Measurements from ENCODE around the gene HDAC5. TPM values are rescaled to one million over a fixed set of nuclear protein-coding genes. Genes with fewer than 3 reads are reported as not detected.
"Not testable (repeated sequence)": the region's sequence is repeated elsewhere in the genome, so short reads cannot be mapped to it uniquely, and the experiment has no call there.

Gene HDAC5
- total RNA-seq, 1 experiment from 2014 or later = 72.5 TPM

GRCh38 chr17:44120851-44121605, 2.4 kb downstream of the HDAC5 start:
- Histone ChIP-seq H3K36me3 (replicated peaks; ENCODE audit: control insufficient read depth, insufficient read depth, low read length) (no peaks in the 10 kb centered on the region; the same call in 1 of the 2 replicates), H3K4me3 (ENCODE audit: insufficient read depth, low read depth, low read length) (no peak overlapping the region), H3K27me3 (ENCODE audit: control insufficient read depth, insufficient read depth, low read length) (no peaks in the 10 kb centered on the region)
- peak; percentile 59 for DNase-seq

GRCh38 chr17:44120281-44120680, 3.2 kb downstream of the HDAC5 start:
- H3K36me3 ChIP-seq (replicated peaks; ENCODE audit: control insufficient read depth, insufficient read depth, low read length); H3K4me3 ChIP-seq (ENCODE audit: insufficient read depth, low read depth, low read length); H3K27me3 ChIP-seq (ENCODE audit: control insufficient read depth, insufficient read depth, low read length); DNase-seq: not testable (repeated sequence)

- Histone ChIP-seq H3K27me3 (ENCODE audit: control insufficient read depth, insufficient read depth, low read length) (no peaks in the 10 kb centered on the region), H3K36me3 (replicated peaks; ENCODE audit: control insufficient read depth, insufficient read depth, low read length) (peaks cover 1% of the 10 kb centered on the region), H3K4me3 (ENCODE audit: insufficient read depth, low read depth, low read length) (no peak overlapping the region)
- no peak for DNase-seq
These were observed 3.6 kb downstream of the HDAC5 start for GRCh38 chr17:44119798-44120197.

GRCh38 chr17:44119062-44119461, 4.4 kb downstream of the HDAC5 start:
- peaks cover 1% of the 10 kb centered on the region for H3K36me3 ChIP-seq (replicated peaks; ENCODE audit: control insufficient read depth, insufficient read depth, low read length)
- H3K27me3 ChIP-seq (ENCODE audit: control insufficient read depth, insufficient read depth, low read length) = no peaks in the 10 kb centered on the region
- peak; percentile 25 for DNase-seq
- no peak overlapping the region for H3K4me3 ChIP-seq (ENCODE audit: insufficient read depth, low read depth, low read length)

- peak; percentile 69 for DNase-seq
- Histone ChIP-seq H3K4me3 (ENCODE audit: insufficient read depth, low read depth, low read length) (no peak overlapping the region), H3K36me3 (replicated peaks; ENCODE audit: control insufficient read depth, insufficient read depth, low read length) (peaks cover 1% of the 10 kb centered on the region), H3K27me3 (ENCODE audit: control insufficient read depth, insufficient read depth, low read length) (no peaks in the 10 kb centered on the region)
These were observed 4.9 kb downstream of the HDAC5 start for GRCh38 chr17:44118427-44119050.

- no peak overlapping the region for H3K4me3 ChIP-seq (ENCODE audit: insufficient read depth, low read depth, low read length)
- H3K27me3 ChIP-seq (ENCODE audit: control insufficient read depth, insufficient read depth, low read length) = no peaks in the 10 kb centered on the region
- peak; percentile 66 for DNase-seq
These were observed 6.1 kb downstream of the HDAC5 start for GRCh38 chr17:44117351-44117750.

GRCh38 chr17:44115585-44116415, 7.6 kb downstream of the HDAC5 start:
- peak; percentile 91 for DNase-seq
- peaks cover 1% of the 10 kb centered on the region for H3K36me3 ChIP-seq (replicated peaks; ENCODE audit: control insufficient read depth, insufficient read depth, low read length)
- H3K27me3 ChIP-seq (ENCODE audit: control insufficient read depth, insufficient read depth, low read length) = no peaks in the 10 kb centered on the region
- H3K4me3 ChIP-seq (ENCODE audit: insufficient read depth, low read depth, low read length) = no peak overlapping the region

More at GRCh38 chr17:44117351-44117750, 6.1 kb downstream of the HDAC5 start:
- H3K36me3 ChIP-seq (replicated peaks; ENCODE audit: control insufficient read depth, insufficient read depth, low read length) = peaks cover 1% of the 10 kb centered on the region

- Histone ChIP-seq H3K36me3 (replicated peaks; ENCODE audit: control insufficient read depth, insufficient read depth, low read length) (peaks cover 2% of the 10 kb centered on the region), H3K27me3 (ENCODE audit: control insufficient read depth, insufficient read depth, low read length) (no peaks in the 10 kb centered on the region), H3K4me3 (ENCODE audit: insufficient read depth, low read depth, low read length) (no peak overlapping the region)
- peak; percentile 43 for DNase-seq
These were observed 9.3 kb downstream of the HDAC5 start for GRCh38 chr17:44113868-44114840.

GRCh38 chr17:44113382-44113781, 10.1 kb downstream of the HDAC5 start:
- DNase-seq = peak; percentile 21

GRCh38 chr17:44112284-44113280, 10.9 kb downstream of the HDAC5 start:
- peak; percentile 52 for DNase-seq

More at GRCh38 chr17:44113382-44113781, 10.1 kb downstream of the HDAC5 start:
- Histone ChIP-seq H3K4me3 (ENCODE audit: insufficient read depth, low read depth, low read length) (no peak overlapping the region), H3K27me3 (ENCODE audit: control insufficient read depth, insufficient read depth, low read length) (no peaks in the 10 kb centered on the region), H3K36me3 (replicated peaks; ENCODE audit: control insufficient read depth, insufficient read depth, low read length) (peaks cover 2% of the 10 kb centered on the region)

GRCh38 chr17:44111777-44112176, 11.7 kb downstream of the HDAC5 start:
- no peak overlapping the region for H3K4me3 ChIP-seq (ENCODE audit: insufficient read depth, low read depth, low read length)
- DNase-seq = no peak
- H3K27me3 ChIP-seq (ENCODE audit: control insufficient read depth, insufficient read depth, low read length) = no peaks in the 10 kb centered on the region
- H3K36me3 ChIP-seq (replicated peaks; ENCODE audit: control insufficient read depth, insufficient read depth, low read length) = peaks cover 2% of the 10 kb centered on the region

More at GRCh38 chr17:44112284-44113280, 10.9 kb downstream of the HDAC5 start:
- H3K27me3 ChIP-seq (ENCODE audit: control insufficient read depth, insufficient read depth, low read length) = no peaks in the 10 kb centered on the region
- no peak overlapping the region for H3K4me3 ChIP-seq (ENCODE audit: insufficient read depth, low read depth, low read length)
- H3K36me3 ChIP-seq (replicated peaks; ENCODE audit: control insufficient read depth, insufficient read depth, low read length) = peaks cover 2% of the 10 kb centered on the region

- Histone ChIP-seq H3K4me3 (ENCODE audit: insufficient read depth, low read depth, low read length) (peak overlapping the region; percentile 31; the same call in 1 of the 2 replicates), H3K36me3 (replicated peaks; ENCODE audit: control insufficient read depth, insufficient read depth, low read length) (peaks cover 2% of the 10 kb centered on the region), H3K27me3 (ENCODE audit: control insufficient read depth, insufficient read depth, low read length) (no peaks in the 10 kb centered on the region)
- DNase-seq = peak; percentile 98
These were observed 12.4 kb downstream of the HDAC5 start for GRCh38 chr17:44110823-44111633.
